Measurements from ENCODE around the gene PRKCB. TPM values are rescaled to one million over a fixed set of nuclear protein-coding genes. Genes with fewer than 3 reads are reported as not detected.

Gene PRKCB
- polyA plus RNA-seq, 1 donor (not counting 4 experiments of a cell fraction or from before 2014, with no cell fraction given) = 0.18 TPM

GRCh38 chr16:24111724-24112302 lies 276.0 kb downstream of the PRKCB start:
- FAIRE-seq (no peak), DNase-seq (ENCODE audit: low read depth, low spot score) (no peak)
- TF ChIP-seq, protein P1, sequence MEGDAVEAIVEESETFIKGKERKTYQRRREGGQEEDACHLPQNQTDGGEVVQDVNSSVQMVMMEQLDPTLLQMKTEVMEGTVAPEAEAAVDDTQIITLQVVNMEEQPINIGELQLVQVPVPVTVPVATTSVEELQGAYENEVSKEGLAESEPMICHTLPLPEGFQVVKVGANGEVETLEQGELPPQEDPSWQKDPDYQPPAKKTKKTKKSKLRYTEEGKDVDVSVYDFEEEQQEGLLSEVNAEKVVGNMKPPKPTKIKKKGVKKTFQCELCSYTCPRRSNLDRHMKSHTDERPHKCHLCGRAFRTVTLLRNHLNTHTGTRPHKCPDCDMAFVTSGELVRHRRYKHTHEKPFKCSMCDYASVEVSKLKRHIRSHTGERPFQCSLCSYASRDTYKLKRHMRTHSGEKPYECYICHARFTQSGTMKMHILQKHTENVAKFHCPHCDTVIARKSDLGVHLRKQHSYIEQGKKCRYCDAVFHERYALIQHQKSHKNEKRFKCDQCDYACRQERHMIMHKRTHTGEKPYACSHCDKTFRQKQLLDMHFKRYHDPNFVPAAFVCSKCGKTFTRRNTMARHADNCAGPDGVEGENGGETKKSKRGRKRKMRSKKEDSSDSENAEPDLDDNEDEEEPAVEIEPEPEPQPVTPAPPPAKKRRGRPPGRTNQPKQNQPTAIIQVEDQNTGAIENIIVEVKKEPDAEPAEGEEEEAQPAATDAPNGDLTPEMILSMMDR (optimal IDR thresholded peaks at IDR 0.05 in 1 of 3, IDR thresholded peaks at IDR 0.05 in 1 of 3, conservative IDR thresholded peaks at IDR 0.05 in 1 of 3; ENCODE audit: extremely low read depth in 1 of 3, insufficient read depth in 2 of 3, low read length in 3 of 3) = no peak
- no peak for TF ChIP-seq EZH2 (IDR thresholded peaks at IDR 0.05; ENCODE audit: low read length)
- Histone ChIP-seq H3K9me3 (ENCODE audit: control insufficient read depth, low read depth, low read length) (peaks cover 2% of the 10 kb centered on the region), H3K4me1 (ENCODE audit: control insufficient read depth, extremely low read depth, insufficient read depth, low read length) (no peaks in the 10 kb centered on the region), H3K9me1 (ENCODE audit: control insufficient read depth, extremely low read depth, insufficient read depth, low read length) (no peaks in the 10 kb centered on the region), H3K36me3 (ENCODE audit: control insufficient read depth in 2 of 2, extremely low read depth in 1 of 2, insufficient read depth in 2 of 2, low read length in 2 of 2) (no peaks in the 10 kb centered on the region), H3K27me3 (ENCODE audit: control insufficient read depth, extremely low read depth, insufficient read depth, low read length) (no peaks in the 10 kb centered on the region), H3K9ac (ENCODE audit: control insufficient read depth, extremely low read depth, insufficient read depth, low read length) (no peak overlapping the region), H3K27ac (ENCODE audit: control insufficient read depth, insufficient read depth, low read length) (no peak overlapping the region), H3K4me3 (ENCODE audit: control insufficient read depth in 2 of 3, extremely low read depth in 1 of 3, insufficient read depth in 2 of 3, low read depth in 1 of 3, low read length in 3 of 3) (no peak overlapping the region), H4K20me1 (ENCODE audit: control insufficient read depth, extremely low read depth, insufficient read depth, low read length) (no peaks in the 10 kb centered on the region), H3K4me2 (ENCODE audit: control insufficient read depth, extremely low read depth, insufficient read depth, low read depth, low read length) (no peak overlapping the region), H2AFZ (ENCODE audit: control insufficient read depth, low read length) (no peak overlapping the region), H3K79me2 (ENCODE audit: control insufficient read depth, insufficient read depth, low read length) (no peaks in the 10 kb centered on the region)
- dilution Hi-C loops (cut with MboI; ENCODE audit: extremely low pct_ligation_motif_present, low sequenced_read_pairs) = no loop called here

DNA sequence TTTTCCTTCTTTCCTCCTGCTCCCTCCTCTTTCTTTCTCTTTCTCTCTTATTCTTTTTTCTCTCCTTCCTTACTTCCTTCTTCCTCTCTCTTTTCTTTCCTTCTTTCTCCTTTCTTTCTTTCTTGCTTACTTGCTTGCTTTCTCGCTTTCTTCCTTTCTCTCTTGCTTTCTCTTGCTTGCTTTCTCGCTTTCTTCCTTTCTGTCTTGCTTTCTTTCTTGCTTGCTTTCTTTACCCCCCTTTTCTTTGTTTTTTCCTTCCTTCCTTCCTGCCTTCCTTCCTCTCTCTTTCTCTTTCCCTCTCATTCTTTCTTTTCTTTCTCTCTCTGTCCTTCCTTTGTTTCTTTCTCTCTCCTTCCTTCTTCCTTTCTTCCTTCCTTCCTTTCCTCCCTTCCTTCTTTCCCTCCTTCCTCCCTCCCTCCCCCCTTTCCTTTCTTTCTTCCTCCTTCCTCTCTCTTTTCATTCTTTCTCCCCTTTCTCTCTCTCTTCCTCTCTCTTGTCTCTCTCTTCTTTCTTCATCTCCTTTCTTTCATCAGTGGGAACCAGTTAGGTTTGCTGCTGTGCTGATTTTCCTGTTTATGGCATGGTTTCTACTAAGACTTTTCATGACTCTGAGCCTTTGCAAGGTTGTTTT lies 277.4 kb downstream of the PRKCB start:
- no peak for DNase-seq (ENCODE audit: low read depth, low spot score)
- no peaks in the 10 kb centered on the region for H4K20me1 ChIP-seq (ENCODE audit: control insufficient read depth, extremely low read depth, insufficient read depth, low read length)
- H3K27me3 ChIP-seq (ENCODE audit: control insufficient read depth, extremely low read depth, insufficient read depth, low read length) = no peaks in the 10 kb centered on the region
- H3K79me2 ChIP-seq (ENCODE audit: control insufficient read depth, insufficient read depth, low read length) = no peaks in the 10 kb centered on the region
- H3K9me3 ChIP-seq (ENCODE audit: control insufficient read depth, low read depth, low read length) = no peaks in the 10 kb centered on the region
- H3K4me3 ChIP-seq (ENCODE audit: control insufficient read depth in 2 of 3, extremely low read depth in 1 of 3, insufficient read depth in 2 of 3, low read depth in 1 of 3, low read length in 3 of 3) = no peak overlapping the region
- TF ChIP-seq EZH2 (IDR thresholded peaks at IDR 0.05; ENCODE audit: low read length) = no peak
- TF ChIP-seq, protein P1 (optimal IDR thresholded peaks at IDR 0.05 in 1 of 3, IDR thresholded peaks at IDR 0.05 in 1 of 3, conservative IDR thresholded peaks at IDR 0.05 in 1 of 3; ENCODE audit: extremely low read depth in 1 of 3, insufficient read depth in 2 of 3, low read length in 3 of 3) = no peak
- H3K36me3 ChIP-seq (ENCODE audit: control insufficient read depth in 2 of 2, extremely low read depth in 1 of 2, insufficient read depth in 2 of 2, low read length in 2 of 2) = no peaks in the 10 kb centered on the region
- H3K9ac ChIP-seq (ENCODE audit: control insufficient read depth, extremely low read depth, insufficient read depth, low read length) = no peak overlapping the region
- dilution Hi-C loops (cut with MboI; ENCODE audit: extremely low pct_ligation_motif_present, low sequenced_read_pairs) = no loop called here
- no peaks in the 10 kb centered on the region for H3K4me1 ChIP-seq (ENCODE audit: control insufficient read depth, extremely low read depth, insufficient read depth, low read length)
- H3K4me2 ChIP-seq (ENCODE audit: control insufficient read depth, extremely low read depth, insufficient read depth, low read depth, low read length) = no peak overlapping the region
- FAIRE-seq = no peak
- no peaks in the 10 kb centered on the region for H3K9me1 ChIP-seq (ENCODE audit: control insufficient read depth, extremely low read depth, insufficient read depth, low read length)
- H3K27ac ChIP-seq (ENCODE audit: control insufficient read depth, insufficient read depth, low read length) = no peak overlapping the region
- H2AFZ ChIP-seq (ENCODE audit: control insufficient read depth, low read length) = no peak overlapping the region

All from keratinocyte (primary cell).